Osteocyte (in vitro differentiated cells): Measurements from ENCODE around the gene TOM1L1. TPM values are rescaled to one million over a fixed set of nuclear protein-coding genes. Genes with fewer than 3 reads are reported as not detected.

Experiments
- DNase-seq: peaks from one replicate; pipeline ENCODE4 v3.0.0; 2021; ENCODE audit warnings: mixed read lengths; ENCODE audit not compliant: unreplicated experiment; ENCODE audit errors: extremely low spot score
- H3K27ac Mint-ChIP-seq: one replicate; pipeline ENCODE4 v1.8.0; 2021; ENCODE audit warnings: mild to moderate bottlenecking, mixed read lengths; ENCODE audit not compliant: unreplicated experiment
- H3K27me3 Mint-ChIP-seq: one replicate; pipeline ENCODE4 v1.8.0; 2021; ENCODE audit warnings: mixed read lengths; ENCODE audit not compliant: unreplicated experiment
- H3K36me3 Mint-ChIP-seq: one replicate; pipeline ENCODE4 v1.8.0; 2021; ENCODE audit warnings: mixed read lengths; ENCODE audit not compliant: unreplicated experiment
- H3K4me1 Mint-ChIP-seq: one replicate; pipeline ENCODE4 v1.8.0; 2021; ENCODE audit warnings: mixed read lengths; ENCODE audit not compliant: unreplicated experiment
- H3K4me3 Mint-ChIP-seq: one replicate; pipeline ENCODE4 v1.8.0; 2021; ENCODE audit warnings: mild to moderate bottlenecking, moderate library complexity, mixed read lengths; ENCODE audit not compliant: unreplicated experiment
- H3K9me3 Mint-ChIP-seq: one replicate; pipeline ENCODE4 v1.8.0; 2021; ENCODE audit warnings: mixed read lengths; ENCODE audit not compliant: unreplicated experiment
- total RNA-seq: library from RNA; stranded (reverse); gene quantifications from 2 replicates; pipeline ENCODE4 v1.2.1, GENCODE V29; 2021
- TF ChIP-seq, protein P1 (sequence below): fragments of 200-600 bp; sonication (generic); IDR thresholded peaks from 2 replicates; pipeline ENCODE4 v1.5.0; 2021; ENCODE audit warnings: antibody characterized with exemption, mild to moderate bottlenecking, moderate library complexity

Gene TOM1L1
- total RNA-seq, 1 donor from 2014 or later = 33.9 TPM

DNA sequence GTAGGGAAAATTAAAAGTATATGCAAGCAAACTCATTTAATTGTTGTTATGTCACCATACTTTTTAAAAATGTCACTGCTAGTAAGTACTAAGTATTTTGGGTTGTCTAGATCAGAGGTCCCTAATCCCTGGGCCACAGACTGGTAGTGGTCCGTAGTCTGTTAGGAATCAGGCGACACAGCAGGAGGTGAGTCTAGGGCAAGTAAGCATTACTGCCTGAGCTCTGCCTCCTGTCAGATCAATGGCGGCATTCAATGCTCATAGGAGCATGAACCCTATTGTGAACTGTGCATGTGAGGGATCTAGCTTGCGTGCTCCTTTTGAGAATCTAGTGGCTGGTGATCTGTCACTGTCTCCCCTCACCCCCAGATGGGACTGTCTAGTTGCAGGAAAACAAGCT lies 89.5 kb downstream of the TOM1L1 start:
- DNase-seq = no peak
- H3K4me3 Mint-ChIP-seq = no peak overlapping the region
- H3K36me3 Mint-ChIP-seq = peaks cover 10% of the 10 kb centered on the region
- no peak overlapping the region for H3K27ac Mint-ChIP-seq
- no peaks in the 10 kb centered on the region for H3K27me3 Mint-ChIP-seq
- TF ChIP-seq, protein P1, sequence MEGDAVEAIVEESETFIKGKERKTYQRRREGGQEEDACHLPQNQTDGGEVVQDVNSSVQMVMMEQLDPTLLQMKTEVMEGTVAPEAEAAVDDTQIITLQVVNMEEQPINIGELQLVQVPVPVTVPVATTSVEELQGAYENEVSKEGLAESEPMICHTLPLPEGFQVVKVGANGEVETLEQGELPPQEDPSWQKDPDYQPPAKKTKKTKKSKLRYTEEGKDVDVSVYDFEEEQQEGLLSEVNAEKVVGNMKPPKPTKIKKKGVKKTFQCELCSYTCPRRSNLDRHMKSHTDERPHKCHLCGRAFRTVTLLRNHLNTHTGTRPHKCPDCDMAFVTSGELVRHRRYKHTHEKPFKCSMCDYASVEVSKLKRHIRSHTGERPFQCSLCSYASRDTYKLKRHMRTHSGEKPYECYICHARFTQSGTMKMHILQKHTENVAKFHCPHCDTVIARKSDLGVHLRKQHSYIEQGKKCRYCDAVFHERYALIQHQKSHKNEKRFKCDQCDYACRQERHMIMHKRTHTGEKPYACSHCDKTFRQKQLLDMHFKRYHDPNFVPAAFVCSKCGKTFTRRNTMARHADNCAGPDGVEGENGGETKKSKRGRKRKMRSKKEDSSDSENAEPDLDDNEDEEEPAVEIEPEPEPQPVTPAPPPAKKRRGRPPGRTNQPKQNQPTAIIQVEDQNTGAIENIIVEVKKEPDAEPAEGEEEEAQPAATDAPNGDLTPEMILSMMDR = no peak
- H3K4me1 Mint-ChIP-seq = no peaks in the 10 kb centered on the region
- H3K9me3 Mint-ChIP-seq = no peaks in the 10 kb centered on the region

- Mint-ChIP-seq H3K27ac (no peak overlapping the region), H3K36me3 (peaks cover 11% of the 10 kb centered on the region)
- TF ChIP-seq, protein P1 = no peak
Observed at GRCh38 chr17:54991567-54991966, 90.9 kb downstream of the TOM1L1 start.

GRCh38 chr17:54992797-54993639 lies 92.4 kb downstream of the TOM1L1 start:
- no peak for DNase-seq

More at GRCh38 chr17:54991567-54991966, 90.9 kb downstream of the TOM1L1 start:
- H3K9me3 Mint-ChIP-seq = no peaks in the 10 kb centered on the region
- no peaks in the 10 kb centered on the region for H3K27me3 Mint-ChIP-seq
- no peak for DNase-seq
- no peak overlapping the region for H3K4me3 Mint-ChIP-seq
- H3K4me1 Mint-ChIP-seq = no peaks in the 10 kb centered on the region

GRCh38 chr17:54996441-54996840 lies 95.8 kb downstream of the TOM1L1 start:
- H3K27me3 Mint-ChIP-seq = no peaks in the 10 kb centered on the region
- H3K27ac Mint-ChIP-seq = no peak overlapping the region
- peaks cover 15% of the 10 kb centered on the region for H3K36me3 Mint-ChIP-seq
- no peak for DNase-seq
- no peak overlapping the region for H3K4me3 Mint-ChIP-seq
- TF ChIP-seq, protein P1 = no peak
- no peaks in the 10 kb centered on the region for H3K9me3 Mint-ChIP-seq
- H3K4me1 Mint-ChIP-seq = no peaks in the 10 kb centered on the region

More at GRCh38 chr17:54992797-54993639, 92.4 kb downstream of the TOM1L1 start:
- no peak overlapping the region for H3K4me3 Mint-ChIP-seq
- H3K27ac Mint-ChIP-seq = no peak overlapping the region
- peaks cover 9% of the 10 kb centered on the region for H3K36me3 Mint-ChIP-seq
- no peaks in the 10 kb centered on the region for H3K9me3 Mint-ChIP-seq
- H3K4me1 Mint-ChIP-seq = no peaks in the 10 kb centered on the region
- H3K27me3 Mint-ChIP-seq = no peaks in the 10 kb centered on the region
- TF ChIP-seq, protein P1 = peak; percentile 74

- Mint-ChIP-seq H3K27ac (no peak overlapping the region), H3K36me3 (peaks cover 11% of the 10 kb centered on the region), H3K4me3 (no peak overlapping the region), H3K9me3 (peaks cover 4% of the 10 kb centered on the region), H3K27me3 (no peaks in the 10 kb centered on the region), H3K4me1 (no peaks in the 10 kb centered on the region)
- TF ChIP-seq, protein P1 = no peak
- DNase-seq = no peak
Observed at GRCh38 chr17:55002458-55002857, 101.8 kb downstream of the TOM1L1 start.
